WTC11 (cell line): ENCODE measurements around the gene PRRG2. TPM values are rescaled to one million over a fixed set of nuclear protein-coding genes. Genes with fewer than 3 reads are reported as not detected.

Experiments used
- ATAC-seq: fragments of 200-7000 bp; cut with Tn5 transposase; 2 replicates; pipeline ENCODE4 v1.10.0; 2021; ENCODE audit warnings: mild to moderate bottlenecking, moderate library complexity
- CTCF ChIA-PET: fragments of 300-600 bp; sonication (Branson Sonifier 250); formaldehyde crosslinking; loops from one replicate; lab custom pipeline; 2021; ENCODE audit warnings: antibody characterized with exemption; lab: Charles Lee
- POLR2A ChIA-PET: fragments of 350-600 bp; sonication (Branson Sonifier 250); formaldehyde crosslinking; loops from one replicate; lab custom pipeline; 2021; ENCODE audit warnings: antibody characterized with exemption; lab: Charles Lee
- DNase-seq: peaks from one replicate; pipeline ENCODE4 v3.0.0; 2021; ENCODE audit warnings: low spot score
- H3K27ac Mint-ChIP-seq: 2 replicates; pipeline ENCODE4 v1.8.0; 2021; ENCODE audit warnings: mixed read lengths
- H3K27me3 Mint-ChIP-seq: 2 replicates; pipeline ENCODE4 v1.8.0; 2021; ENCODE audit warnings: low read depth, mild to moderate bottlenecking, moderate library complexity, mixed read lengths
- H3K36me3 Mint-ChIP-seq: 2 replicates; pipeline ENCODE4 v1.8.0; 2021; ENCODE audit warnings: mixed read lengths
- H3K4me1 Mint-ChIP-seq: 2 replicates; pipeline ENCODE4 v1.8.0; 2022; ENCODE audit warnings: mixed read lengths
- H3K4me3 Mint-ChIP-seq: 2 replicates; pipeline ENCODE4 v1.8.0; 2021; ENCODE audit warnings: mild to moderate bottlenecking, moderate library complexity, mixed read lengths
- H3K9me3 Mint-ChIP-seq: 2 replicates; pipeline ENCODE4 v1.8.0; 2021; ENCODE audit warnings: mixed read lengths
- ARID4B ChIP-seq: sonication (generic); formaldehyde crosslinking; IDR thresholded peaks from 2 replicates; pipeline ENCODE4 v1.8.0; 2023; ENCODE audit warnings: missing genetic modification reagents, mild to moderate bottlenecking, borderline replicate concordance
- GRHL2 ChIP-seq: fragments of 250-450 bp; sonication (Bioruptor Pico); IDR thresholded peaks from 2 replicates; pipeline ENCODE4 v1.8.0; 2022; ENCODE audit warnings: mild to moderate bottlenecking, moderate library complexity; ENCODE audit not compliant: insufficient replicate concordance, severe bottlenecking
- NFATC4 ChIP-seq: fragments of 250-450 bp; sonication (Bioruptor Pico); IDR thresholded peaks from 2 replicates; pipeline ENCODE4 v1.9.0; 2021; ENCODE audit warnings: mild to moderate bottlenecking
- OVOL2 ChIP-seq: fragments of 250-450 bp; sonication (Bioruptor Pico); IDR thresholded peaks from 2 replicates; pipeline ENCODE4 v1.9.0; 2021; ENCODE audit warnings: mild to moderate bottlenecking, borderline replicate concordance
- STAT6 ChIP-seq: sonication (generic); formaldehyde crosslinking; conservative IDR thresholded peaks from 2 replicates; pipeline ENCODE4 v1.8.1; 2023; ENCODE audit warnings: mild to moderate bottlenecking, low read depth, missing genetic modification reagents, moderate library complexity
- ZBTB21 ChIP-seq: sonication (generic); formaldehyde crosslinking; IDR thresholded peaks from 2 replicates; pipeline ENCODE4 v1.8.1; 2023; ENCODE audit warnings: mild to moderate bottlenecking, missing genetic modification reagents, borderline replicate concordance
- ZNF532 ChIP-seq: fragments of 250-450 bp; sonication (Bioruptor Pico); IDR thresholded peaks from 2 replicates; pipeline ENCODE4 v1.9.0; 2021; ENCODE audit warnings: mild to moderate bottlenecking, borderline replicate concordance
- total RNA-seq: library from RNA; stranded (reverse); gene quantifications from 3 replicates; pipeline ENCODE4 v1.2.3, GENCODE V29; 2021

Gene PRRG2
- total RNA-seq, 1 experiment from 2014 or later: 5.9 TPM

- CTCF ChIA-PET: interaction anchor here (1.1 kb wide), 1 partner anchor 14 kb away, joined by 3 read pairs; no protein-coding TSS in a partner anchor
- Mint-ChIP-seq H3K4me1 (peaks cover 7% of the 10 kb centered on the region), H3K27me3 (no peaks in the 10 kb centered on the region), H3K9me3 (no peaks in the 10 kb centered on the region), H3K36me3 (peaks cover 14% of the 10 kb centered on the region; the same call in 1 of the 2 replicates), H3K27ac (peak overlapping the region; percentile 92), H3K4me3 (no peak overlapping the region)
- POLR2A ChIA-PET: interaction anchor here (3.0 kb wide), 1 partner anchor 10 kb away, joined by 18 read pairs; the partner anchor contains the start of gene RRAS
- ATAC-seq (no peak), DNase-seq (no peak)
- no peak for TF ChIP-seq OVOL2 (CRISPR knock-in tag)
- TF ChIP-seq ARID4B (CRISPR knock-in tag): no peak
- TF ChIP-seq STAT6 (CRISPR knock-in tag): no peak
- no peak for TF ChIP-seq ZBTB21 (CRISPR knock-in tag)
- TF ChIP-seq NFATC4 (CRISPR knock-in tag): no peak
Observed at GRCh38 chr19:49629659-49630058, 48.5 kb downstream of the PRRG2 start.

- POLR2A ChIA-PET: interaction anchor here (0.6 to 3.0 kb wide), 4 partner anchors 9 to 58 kb away, joined by 3 to 18 read pairs (median 4); partner anchors contain the start of genes ADM5, NOSIP and RRAS
- H3K36me3 Mint-ChIP-seq: peaks cover 13% of the 10 kb centered on the region; the same call in 1 of the 2 replicates
- H3K4me1 Mint-ChIP-seq: peaks cover 19% of the 10 kb centered on the region
- no peak for DNase-seq
- no peaks in the 10 kb centered on the region for H3K9me3 Mint-ChIP-seq
- ATAC-seq: no peak
- peaks cover 12% of the 10 kb centered on the region for H3K27me3 Mint-ChIP-seq
- TF ChIP-seq ZNF532 (CRISPR knock-in tag): 0 out of 2 replicates have a peak, but pooled peaks have one; percentile 15
- 0 out of 2 replicates have a peak, but pooled peaks have one; percentile 28 for TF ChIP-seq NFATC4 (CRISPR knock-in tag)
- TF ChIP-seq GRHL2 (CRISPR knock-in tag): no peak
- peak overlapping the region; percentile 60 for H3K27ac Mint-ChIP-seq
- no peak overlapping the region for H3K4me3 Mint-ChIP-seq
- CTCF ChIA-PET: interaction anchor here (0.8 to 1.4 kb wide), 6 partner anchors 9 to 120 kb away, joined by 3 to 5 read pairs (median 4); partner anchors contain the start of gene RRAS
Observed at GRCh38 chr19:49631014-49631588, 50.0 kb downstream of the PRRG2 start.
